CD14-positive monocyte (primary cell): Measurements from ENCODE around the gene GAD1. TPM values are rescaled to one million over a fixed set of nuclear protein-coding genes. Genes with fewer than 3 reads are reported as not detected.

ENCODE experiments used
- DNase-seq, 3 donors: peaks; one replicate each; pipeline ENCODE4 v3.0.0-alpha.2; 2011 to 2022
- H2AFZ ChIP-seq: 2 replicates; pipeline ENCODE4 v1.6.0; 2012; ENCODE audit warnings: mild to moderate bottlenecking, low read depth, low read length, inconsistent platforms; ENCODE audit not compliant: insufficient read depth, poor library complexity, severe bottlenecking
- H3K27ac ChIP-seq, 2 donors: 1 replicate in 1 of 2; 2 replicates in 1 of 2; pipeline ENCODE4 v1.5.1; 2012 to 2013; ENCODE audit warnings: low read length in 2 of 2, control low read depth in 1 of 2, inconsistent platforms in 1 of 2, low read depth in 1 of 2, mild to moderate bottlenecking in 1 of 2
- H3K27me3 ChIP-seq, 2 donors: one replicate each; pipeline versions ENCODE4 v1.6.0 to v1.6.1; 2011 to 2013; ENCODE audit warnings: low read length in 2 of 2; ENCODE audit not compliant: control insufficient read depth in 2 of 2, insufficient read depth in 2 of 2
- H3K36me3 ChIP-seq, 2 donors: replicated peaks in 1 of 2; 1 replicate in 1 of 2; 2 replicates in 1 of 2; pipeline versions ENCODE4 v1.5.1 to v1.6.1; 2012 to 2013; ENCODE audit warnings: low read length in 2 of 2, control low read depth in 1 of 2, inconsistent platforms in 1 of 2, mild to moderate bottlenecking in 1 of 2; ENCODE audit not compliant: insufficient read depth in 2 of 2, control insufficient read depth in 1 of 2
- H3K4me1 ChIP-seq, 2 donors: 1 replicate in 1 of 2; 2 replicates in 1 of 2; pipeline versions ENCODE4 v1.5.1 to v1.6.1; 2012 to 2013; ENCODE audit warnings: low read length in 2 of 2, control low read depth in 1 of 2, inconsistent platforms in 1 of 2, mild to moderate bottlenecking in 1 of 2, moderate library complexity in 1 of 2; ENCODE audit not compliant: insufficient read depth in 2 of 2, control insufficient read depth in 1 of 2
- H3K4me2 ChIP-seq: replicated peaks from 2 replicates; pipeline ENCODE3; 2012; ENCODE audit warnings: low read length, moderate library complexity, mild to moderate bottlenecking; ENCODE audit not compliant: poor library complexity, severe bottlenecking; ENCODE audit errors: extremely low read depth
- H3K4me3 ChIP-seq, 3 experiments: fragments of 200-600 bp in 1 of 3; sonication (generic) in 1 of 3; replicated peaks in 1 of 3; 1 replicate in 2 of 3; 2 replicates in 1 of 3; pipeline ENCODE4 v1.5.1; 2011 to 2013; ENCODE audit warnings: low read length in 3 of 3, mild to moderate bottlenecking in 3 of 3, control low read depth in 2 of 3, low read depth in 2 of 3, inconsistent platforms in 1 of 3, moderate library complexity in 1 of 3
- H3K79me2 ChIP-seq: 2 replicates; pipeline ENCODE4 v1.6.0; 2012; ENCODE audit warnings: mild to moderate bottlenecking, control low read depth, inconsistent platforms, low read length, moderate library complexity; ENCODE audit not compliant: insufficient read depth
- H3K9ac ChIP-seq: 2 replicates; pipeline ENCODE4 v1.6.0; 2017; ENCODE audit warnings: low read length, mild to moderate bottlenecking; ENCODE audit not compliant: insufficient read depth, poor library complexity, severe bottlenecking
- H3K9me3 ChIP-seq, 2 donors: replicated peaks in 1 of 2; 1 replicate in 1 of 2; 2 replicates in 1 of 2; pipeline versions ENCODE4 v1.5.1 to v1.6.1; 2012 to 2013; ENCODE audit warnings: low read length in 2 of 2, control low read depth in 1 of 2; ENCODE audit not compliant: control insufficient read depth in 1 of 2, insufficient read depth in 1 of 2
- H4K20me1 ChIP-seq: 2 replicates; pipeline ENCODE4 v1.6.0; 2012; ENCODE audit warnings: mild to moderate bottlenecking, low read length, control low read depth, moderate library complexity; ENCODE audit not compliant: insufficient read depth
- H3K27ac Mint-ChIP-seq, 7 donors: one replicate each; pipeline ENCODE4 v1.8.0; 2020; ENCODE audit warnings: mild to moderate bottlenecking in 7 of 7, mixed read lengths in 7 of 7, moderate library complexity in 6 of 7, inconsistent platforms in 2 of 7
- H3K27me3 Mint-ChIP-seq, 3 donors: one replicate each; pipeline ENCODE4 v1.8.0; 2021 to 2022; ENCODE audit warnings: low read depth in 3 of 3, mild to moderate bottlenecking in 3 of 3, mixed read lengths in 3 of 3, moderate library complexity in 3 of 3, inconsistent platforms in 1 of 3
- H3K36me3 Mint-ChIP-seq, 2 donors: one replicate each; pipeline ENCODE4 v1.8.0; 2020; ENCODE audit warnings: mixed read lengths in 2 of 2, inconsistent platforms in 1 of 2, mild to moderate bottlenecking in 1 of 2
- H3K4me1 Mint-ChIP-seq: one replicate; pipeline ENCODE4 v1.8.0; 2020; ENCODE audit warnings: mild to moderate bottlenecking, mixed read lengths
- H3K4me3 Mint-ChIP-seq, 2 donors: one replicate each; pipeline ENCODE4 v1.8.0; 2020; ENCODE audit warnings: mild to moderate bottlenecking in 2 of 2, mixed read lengths in 2 of 2, moderate library complexity in 1 of 2
- H3K9me3 Mint-ChIP-seq, 7 donors: one replicate each; pipeline ENCODE4 v1.8.0; 2020 to 2022; ENCODE audit warnings: mixed read lengths in 7 of 7, mild to moderate bottlenecking in 6 of 7, moderate library complexity in 6 of 7, inconsistent platforms in 2 of 7
- CTCF ChIP-seq: fragments of 200-600 bp; IDR thresholded peaks from one replicate; pipeline ENCODE4 v1.8.0; 2022; ENCODE audit warnings: antibody characterized with exemption, mild to moderate bottlenecking
- WGBS: methylation state at CpG from one replicate; pipeline ENCODE4 v1.1.5; 2013; ENCODE audit warnings: missing lambda C conversion rate; ENCODE audit not compliant: insufficient coverage; 5-methylcytosine and 5-hydroxymethylcytosine counted together
- intact Hi-C, 2 donors: fragments of 100-400 bp; cut with micrococcal nuclease; formaldehyde crosslinking; loops; one replicate each; pipeline versions ENCODE4 v1.15.0 to v1.15.1; 2023
- polyA plus RNA-seq, 3 donors: library from polyadenylated mRNA; depleted of rRNA in 1 of 3; unstranded in 2 of 3; stranded (reverse) in 1 of 3; fragments of 300-500 nt in 2 of 3; fragments of >200 nt in 1 of 3; fragmentation: Illumina TruSeq in 2 of 3; gene quantifications; 1 replicate in 2 of 3; 2 replicates in 1 of 3; pipeline ENCODE4 v1.2.3, GENCODE V29; 2012 to 2021

GAD1 gene
- polyA plus RNA-seq, 3 donors, result 0.08 TPM; not detected in 2

GRCh38 chr2:170843656-170844055, 27.0 kb downstream of the GAD1 start:
- WGBS, result no CpG with 5 or more reads among the region's 2 CpGs
- Mint-ChIP-seq H3K27ac (no peak overlapping the region), H3K27me3 (peaks cover 2% of the 10 kb centered on the region in 3 donors), H3K4me3 (no peak overlapping the region), H3K9me3 (peaks cover 0 to 4% (median 0%) of the 10 kb centered on the region in 7 donors), H3K36me3 (no peaks in the 10 kb centered on the region), H3K4me1 (peaks cover 5% of the 10 kb centered on the region)
- peaks cover under 1 to 2% of the 10 kb centered on the region in 2 donors for H3K27me3 ChIP-seq
- no peak overlapping the region for H2AFZ ChIP-seq
- no peak for TF ChIP-seq CTCF
- H3K4me1 ChIP-seq, result peaks cover 0 to 6% of the 10 kb centered on the region in 2 donors
- no peaks in the 10 kb centered on the region for H3K9me3 ChIP-seq
- no peak overlapping the region for H3K27ac ChIP-seq
- no peak overlapping the region for H3K4me2 ChIP-seq
- no peaks in the 10 kb centered on the region for H4K20me1 ChIP-seq
- DNase-seq, result no peak
- H3K36me3 ChIP-seq, result no peaks in the 10 kb centered on the region
- no peak overlapping the region for H3K9ac ChIP-seq
- intact Hi-C loops, result no loop called here
- H3K79me2 ChIP-seq, result no peaks in the 10 kb centered on the region
- H3K4me3 ChIP-seq, result no peak overlapping the region

DNA sequence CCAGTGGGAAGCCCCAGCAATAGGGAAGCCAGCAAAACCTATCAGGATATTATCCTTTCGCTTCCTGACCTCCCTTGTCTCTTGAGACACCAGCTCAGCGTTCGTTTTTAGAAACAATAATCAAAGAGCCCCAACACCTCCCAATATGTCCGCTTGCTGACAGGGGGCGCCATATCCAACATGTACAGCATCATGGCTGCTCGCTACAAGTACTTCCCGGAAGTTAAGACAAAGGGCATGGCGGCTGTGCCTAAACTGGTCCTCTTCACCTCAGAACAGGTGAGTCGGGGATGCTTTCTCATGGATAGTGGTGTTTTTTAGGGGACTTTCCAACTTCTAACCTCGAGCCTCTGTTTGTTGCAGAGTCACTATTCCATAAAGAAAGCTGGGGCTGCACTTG, 28.7 kb downstream of the GAD1 start:
- no peak overlapping the region for H2AFZ ChIP-seq
- intact Hi-C loops, result no loop called here

More for the DNA sequence above, 28.7 kb downstream of the GAD1 start:
- H3K4me1 ChIP-seq, result peaks cover 0 to 6% of the 10 kb centered on the region in 2 donors
- Mint-ChIP-seq H3K36me3 (no peaks in the 10 kb centered on the region), H3K4me1 (peaks cover 5% of the 10 kb centered on the region), H3K9me3 (peaks cover 0 to 4% (median 0%) of the 10 kb centered on the region in 7 donors), H3K27me3 (peaks cover 0 to 2% (median 2%) of the 10 kb centered on the region in 3 donors), H3K4me3 (no peak overlapping the region), H3K27ac (no peak overlapping the region)
- no peak for DNase-seq
- 96% methylated on average over 9 of the region's 10 CpGs for WGBS
- no peaks in the 10 kb centered on the region for H3K27me3 ChIP-seq
- no peak overlapping the region for H3K4me3 ChIP-seq
- no peak overlapping the region for H3K9ac ChIP-seq
- no peaks in the 10 kb centered on the region for H3K36me3 ChIP-seq
- H3K9me3 ChIP-seq, result no peaks in the 10 kb centered on the region
- no peak overlapping the region for H3K27ac ChIP-seq
- H4K20me1 ChIP-seq, result no peaks in the 10 kb centered on the region
- no peak for TF ChIP-seq CTCF
- H3K4me2 ChIP-seq, result no peak overlapping the region
- no peaks in the 10 kb centered on the region for H3K79me2 ChIP-seq
